Loucy (cell line): ENCODE data around the gene FCN3.

Source experiments
- H2AFZ ChIP-seq: fragments of 200-600 bp; sonication (generic); 2 replicates; pipeline ENCODE4 v1.6.0; 2016; ENCODE audit warnings: antibody characterized with exemption, mild to moderate bottlenecking, low read length, moderate library complexity
- H3F3A ChIP-seq: fragments of 200-600 bp; 2 replicates; pipeline ENCODE4 v1.6.0; 2016; ENCODE audit warnings: antibody characterized with exemption, low read depth, mild to moderate bottlenecking
- H3K27me3 ChIP-seq: fragments of 200-600 bp; sonication (generic); 2 replicates; pipeline ENCODE4 v1.6.1; 2014; ENCODE audit warnings: low read length, mild to moderate bottlenecking; ENCODE audit not compliant: insufficient read depth, poor library complexity, severe bottlenecking
- H3K36me3 ChIP-seq: fragments of 200-600 bp; sonication (generic); 2 replicates; pipeline ENCODE4 v1.6.1; 2016; ENCODE audit warnings: low read length; ENCODE audit not compliant: insufficient read depth
- H3K4me1 ChIP-seq: fragments of 200-600 bp; sonication (generic); 2 replicates; pipeline ENCODE4 v1.5.1; 2014; ENCODE audit warnings: low read length, mild to moderate bottlenecking; ENCODE audit not compliant: insufficient read depth, poor library complexity, severe bottlenecking
- H3K4me2 ChIP-seq: fragments of 200-600 bp; sonication (generic); 2 replicates; pipeline ENCODE4 v1.6.0; 2014; ENCODE audit warnings: antibody characterized with exemption, low read length, low read depth, mild to moderate bottlenecking; ENCODE audit not compliant: poor library complexity, severe bottlenecking
- H3K4me3 ChIP-seq: fragments of 200-600 bp; sonication (generic); 2 replicates; pipeline ENCODE4 v1.5.1; 2014; ENCODE audit warnings: low read length, mild to moderate bottlenecking, mixed read lengths; ENCODE audit not compliant: poor library complexity, severe bottlenecking
- H3K79me2 ChIP-seq: fragments of 200-600 bp; sonication (generic); 2 replicates; pipeline ENCODE4 v1.6.1; 2014; ENCODE audit warnings: low read length; ENCODE audit not compliant: insufficient read depth
- H3K9ac ChIP-seq: fragments of 200-600 bp; sonication (generic); 2 replicates; pipeline ENCODE4 v1.6.0; 2014; ENCODE audit warnings: mild to moderate bottlenecking, low read depth, low read length, moderate library complexity; ENCODE audit not compliant: poor library complexity, severe bottlenecking
- H3K9me2 ChIP-seq: fragments of 200-600 bp; sonication (generic); replicated peaks from 2 replicates; pipeline ENCODE4 v1.6.1; 2016; ENCODE audit warnings: low read depth, low read length, mixed read lengths
- H3K9me3 ChIP-seq: fragments of 200-600 bp; sonication (generic); 2 replicates; pipeline ENCODE4 v1.6.1; 2014; ENCODE audit warnings: mild to moderate bottlenecking, antibody characterized with exemption, low read length, low read depth; ENCODE audit not compliant: insufficient read depth
- H4K20me1 ChIP-seq: fragments of 200-600 bp; sonication (generic); 2 replicates; pipeline ENCODE4 v1.6.0; 2014; ENCODE audit warnings: antibody characterized with exemption, low read length, mild to moderate bottlenecking; ENCODE audit not compliant: insufficient read depth, poor library complexity, severe bottlenecking
- EZH2phosphoT487 ChIP-seq: fragments of 200-600 bp; IDR thresholded peaks from 2 replicates; pipeline ENCODE4 v1.6.1; 2018; ENCODE audit warnings: antibody characterized with exemption, mild to moderate bottlenecking, moderate library complexity, borderline replicate concordance
- TF ChIP-seq, protein P1 (sequence below): fragments of 200-600 bp; sonication (generic); conservative IDR thresholded peaks from 2 replicates; pipeline ENCODE4 v1.5.1; 2014; ENCODE audit warnings: mild to moderate bottlenecking, antibody characterized with exemption, low read length

FCN3 gene

DNA sequence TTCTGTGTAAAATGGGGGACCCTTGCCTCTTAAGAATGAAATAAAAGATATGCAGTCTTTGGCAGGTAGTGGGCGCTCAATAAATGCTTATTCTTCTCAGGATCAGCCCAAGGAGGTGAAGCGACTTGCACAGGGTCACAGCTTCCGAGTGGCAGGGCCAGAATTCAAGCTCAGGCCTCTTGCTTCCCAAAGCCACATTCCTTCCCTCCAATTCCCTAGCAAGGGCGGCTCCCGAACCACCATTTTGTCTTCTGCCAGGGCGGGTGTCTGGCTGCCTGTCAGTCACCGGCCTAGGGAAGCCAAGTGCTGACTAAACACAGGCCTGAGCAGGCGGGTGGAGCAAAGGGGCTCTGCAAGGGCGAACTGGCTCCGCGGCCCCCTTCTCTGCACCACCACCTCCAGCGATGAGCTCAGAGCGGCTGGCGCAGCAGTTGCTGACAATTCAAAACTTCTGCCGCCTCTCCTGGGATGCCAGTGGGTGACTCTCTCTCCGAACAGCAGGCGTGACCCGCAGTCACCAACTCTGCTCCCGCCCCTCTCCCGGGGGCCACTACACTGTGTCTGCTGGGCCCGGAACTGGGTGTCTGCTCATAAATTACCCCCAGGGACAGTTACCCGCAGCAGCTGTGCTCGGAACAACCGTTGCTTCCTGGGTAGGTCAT lies 28.6 kb upstream of the FCN3 start:
- Histone ChIP-seq H2AFZ (no peak overlapping the region), H3K4me1 (peaks cover 48% of the 10 kb centered on the region), H3K9me3 (no peaks in the 10 kb centered on the region), H3K27me3 (no peaks in the 10 kb centered on the region), H3K9ac (peak overlapping the region; percentile 91), H3F3A (peaks cover 20% of the 10 kb centered on the region; the same call in 1 of the 2 replicates), H3K36me3 (peaks cover 15% of the 10 kb centered on the region; the same call in 1 of the 2 replicates), H3K79me2 (no peaks in the 10 kb centered on the region; the same call in 1 of the 2 replicates), H4K20me1 (no peaks in the 10 kb centered on the region), H3K4me3 (peak overlapping the region; percentile 71), H3K9me2 (no peaks in the 10 kb centered on the region), H3K4me2 (peak overlapping the region; percentile 87)
- TF ChIP-seq, protein P1, sequence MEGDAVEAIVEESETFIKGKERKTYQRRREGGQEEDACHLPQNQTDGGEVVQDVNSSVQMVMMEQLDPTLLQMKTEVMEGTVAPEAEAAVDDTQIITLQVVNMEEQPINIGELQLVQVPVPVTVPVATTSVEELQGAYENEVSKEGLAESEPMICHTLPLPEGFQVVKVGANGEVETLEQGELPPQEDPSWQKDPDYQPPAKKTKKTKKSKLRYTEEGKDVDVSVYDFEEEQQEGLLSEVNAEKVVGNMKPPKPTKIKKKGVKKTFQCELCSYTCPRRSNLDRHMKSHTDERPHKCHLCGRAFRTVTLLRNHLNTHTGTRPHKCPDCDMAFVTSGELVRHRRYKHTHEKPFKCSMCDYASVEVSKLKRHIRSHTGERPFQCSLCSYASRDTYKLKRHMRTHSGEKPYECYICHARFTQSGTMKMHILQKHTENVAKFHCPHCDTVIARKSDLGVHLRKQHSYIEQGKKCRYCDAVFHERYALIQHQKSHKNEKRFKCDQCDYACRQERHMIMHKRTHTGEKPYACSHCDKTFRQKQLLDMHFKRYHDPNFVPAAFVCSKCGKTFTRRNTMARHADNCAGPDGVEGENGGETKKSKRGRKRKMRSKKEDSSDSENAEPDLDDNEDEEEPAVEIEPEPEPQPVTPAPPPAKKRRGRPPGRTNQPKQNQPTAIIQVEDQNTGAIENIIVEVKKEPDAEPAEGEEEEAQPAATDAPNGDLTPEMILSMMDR = peak; percentile 69
- TF ChIP-seq EZH2phosphoT487 = no peak

DNA sequence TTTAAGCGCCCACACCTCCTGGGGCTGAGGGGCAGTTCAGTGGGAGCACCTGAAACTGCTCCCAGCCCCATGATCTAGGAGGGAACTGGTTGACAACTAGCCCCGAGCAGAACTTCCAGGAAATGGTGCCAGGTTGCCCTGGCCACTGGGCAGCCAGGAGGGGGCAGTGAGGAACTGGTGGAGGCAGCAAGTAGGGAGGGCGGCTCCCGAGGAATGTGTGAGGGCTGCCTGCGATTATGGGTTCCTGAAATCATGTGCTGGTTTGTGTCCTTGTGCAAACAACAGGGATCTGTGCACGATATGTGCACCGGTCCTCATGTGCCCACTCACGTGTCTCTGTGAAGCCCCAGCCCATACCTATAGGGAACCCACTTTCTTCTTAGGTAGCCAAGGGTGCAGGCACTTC lies 27.7 kb upstream of the FCN3 start:
- no peaks in the 10 kb centered on the region for H3K9me2 ChIP-seq
- H3K4me3 ChIP-seq = peak overlapping the region; percentile 71
- peak overlapping the region; percentile 87 for H3K4me2 ChIP-seq
- no peaks in the 10 kb centered on the region for H3K27me3 ChIP-seq
- no peak overlapping the region for H2AFZ ChIP-seq
- peaks cover 48% of the 10 kb centered on the region for H3K4me1 ChIP-seq
- H3K9ac ChIP-seq = peak overlapping the region; percentile 91
- H3K36me3 ChIP-seq = peaks cover 7% of the 10 kb centered on the region; the same call in 1 of the 2 replicates
- H3K79me2 ChIP-seq = no peaks in the 10 kb centered on the region; the same call in 1 of the 2 replicates
- no peaks in the 10 kb centered on the region for H3K9me3 ChIP-seq
- TF ChIP-seq, protein P1 = peak; percentile 56
- TF ChIP-seq EZH2phosphoT487 = no peak
- peaks cover 20% of the 10 kb centered on the region; the same call in 1 of the 2 replicates for H3F3A ChIP-seq
- no peaks in the 10 kb centered on the region for H4K20me1 ChIP-seq

DNA sequence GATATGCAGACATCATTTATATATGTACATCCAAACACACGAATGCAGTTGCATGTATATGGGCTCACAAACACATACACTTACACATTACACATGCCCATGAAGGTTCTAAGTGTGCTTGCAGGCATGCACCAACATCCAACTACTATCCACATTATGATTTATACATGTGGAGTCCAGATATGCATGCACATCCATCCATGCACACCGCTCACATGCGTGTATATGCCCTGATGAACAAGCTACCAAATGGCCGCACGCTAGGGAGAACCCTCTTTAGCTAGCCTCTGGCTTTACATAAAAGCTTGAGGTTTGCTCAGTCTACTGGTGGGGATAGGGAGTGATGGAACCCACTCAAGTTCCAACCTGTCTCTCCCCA lies 26.3 kb upstream of the FCN3 start:
- TF ChIP-seq, protein P1 = no peak
- no peak for TF ChIP-seq EZH2phosphoT487
- H3K4me1 ChIP-seq = peaks cover 48% of the 10 kb centered on the region
- no peak overlapping the region for H3K4me3 ChIP-seq
- H3K9me2 ChIP-seq = no peaks in the 10 kb centered on the region
- H3K4me2 ChIP-seq = no peak overlapping the region
- H3F3A ChIP-seq = peaks cover 20% of the 10 kb centered on the region; the same call in 1 of the 2 replicates
- H3K9ac ChIP-seq = peak overlapping the region; percentile 91
- no peaks in the 10 kb centered on the region for H3K27me3 ChIP-seq
- no peaks in the 10 kb centered on the region for H4K20me1 ChIP-seq
- no peaks in the 10 kb centered on the region; the same call in 1 of the 2 replicates for H3K79me2 ChIP-seq
- no peaks in the 10 kb centered on the region for H3K9me3 ChIP-seq
- H3K36me3 ChIP-seq = no peaks in the 10 kb centered on the region
- H2AFZ ChIP-seq = no peak overlapping the region
